Measurements from ENCODE around the gene GET4. TPM values are rescaled to one million over a fixed set of nuclear protein-coding genes. Genes with fewer than 3 reads are reported as not detected.
"Not testable (repeated sequence)": the region's sequence is repeated elsewhere in the genome, so short reads cannot be mapped to it uniquely, and the experiment has no call there.

Gene GET4
- total RNA-seq, 2 donors from 2014 or later, result 42.8 to 44.5 TPM

DNA sequence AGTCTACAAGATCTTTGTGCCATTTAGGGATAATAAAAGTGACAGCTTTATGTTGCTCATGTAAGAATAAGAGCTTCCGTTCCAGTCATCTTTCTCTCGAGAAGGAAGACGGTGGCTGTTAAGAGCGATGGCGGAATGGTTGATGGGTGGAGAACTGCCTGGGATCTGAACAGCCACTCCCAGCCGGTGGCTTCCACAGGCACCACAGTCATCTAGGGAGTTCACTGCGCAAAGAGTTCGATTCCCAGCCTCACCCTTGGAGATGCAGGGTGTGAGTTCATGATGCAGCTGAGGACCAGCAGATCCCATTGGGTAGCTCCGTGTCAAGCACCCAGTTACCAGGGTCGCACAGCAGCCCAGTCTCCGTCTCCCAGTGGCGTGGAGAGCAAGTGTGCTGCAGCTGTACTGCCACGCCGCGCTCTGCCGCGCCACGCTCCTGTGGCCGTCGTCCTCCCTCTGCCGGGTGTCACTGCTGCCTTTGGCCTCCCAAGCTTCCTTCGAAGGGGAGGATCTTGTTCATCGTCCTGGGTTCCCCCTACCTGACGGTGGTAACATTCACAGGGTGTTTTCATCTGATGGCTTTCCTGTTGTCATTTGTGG, 36.3 kb upstream of the GET4 start:
- no peak overlapping the region for H3K27ac Mint-ChIP-seq
- H3K36me3 Mint-ChIP-seq, result no peaks in the 10 kb centered on the region
- ATAC-seq (no peak), DNase-seq (ENCODE audit: low spot score) (no peak)
- no peak overlapping the region for H3K4me3 Mint-ChIP-seq
- no peaks in the 10 kb centered on the region for H3K27me3 Mint-ChIP-seq
- no peaks in the 10 kb centered on the region for H3K9me3 Mint-ChIP-seq
- peaks cover 0 to 11% of the 10 kb centered on the region in 2 donors for H3K4me1 Mint-ChIP-seq (ENCODE audit: low read depth in 2 of 2)

DNA sequence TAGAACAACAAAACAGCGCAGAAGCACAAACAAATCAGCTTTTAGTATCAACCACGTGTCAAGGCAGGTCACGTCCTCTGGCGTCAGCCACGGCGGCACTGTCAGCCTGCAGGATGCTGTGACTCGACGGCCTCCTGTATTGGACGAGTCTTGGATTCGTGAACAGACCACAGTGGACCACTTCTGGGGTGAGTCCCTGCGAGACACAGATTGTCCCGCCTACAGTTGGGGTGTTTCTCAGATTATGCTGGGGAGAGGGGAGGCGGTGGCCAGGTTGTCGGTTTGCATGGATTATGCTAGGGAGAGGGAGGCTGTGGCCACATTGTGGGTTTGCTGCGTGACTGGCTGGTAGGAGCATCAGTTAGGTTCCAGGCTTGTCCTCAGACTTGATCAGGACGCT, 34.4 kb upstream of the GET4 start:
- no peaks in the 10 kb centered on the region for H3K36me3 Mint-ChIP-seq
- peaks cover 0 to 2% of the 10 kb centered on the region in 2 donors for H3K4me1 Mint-ChIP-seq (ENCODE audit: low read depth in 2 of 2)
- no peak for DNase-seq (ENCODE audit: low spot score)
- H3K4me3 Mint-ChIP-seq, result no peak overlapping the region
- no peak overlapping the region for H3K27ac Mint-ChIP-seq
- no peaks in the 10 kb centered on the region for H3K9me3 Mint-ChIP-seq
- ATAC-seq, result no peak
- no peaks in the 10 kb centered on the region for H3K27me3 Mint-ChIP-seq

DNA sequence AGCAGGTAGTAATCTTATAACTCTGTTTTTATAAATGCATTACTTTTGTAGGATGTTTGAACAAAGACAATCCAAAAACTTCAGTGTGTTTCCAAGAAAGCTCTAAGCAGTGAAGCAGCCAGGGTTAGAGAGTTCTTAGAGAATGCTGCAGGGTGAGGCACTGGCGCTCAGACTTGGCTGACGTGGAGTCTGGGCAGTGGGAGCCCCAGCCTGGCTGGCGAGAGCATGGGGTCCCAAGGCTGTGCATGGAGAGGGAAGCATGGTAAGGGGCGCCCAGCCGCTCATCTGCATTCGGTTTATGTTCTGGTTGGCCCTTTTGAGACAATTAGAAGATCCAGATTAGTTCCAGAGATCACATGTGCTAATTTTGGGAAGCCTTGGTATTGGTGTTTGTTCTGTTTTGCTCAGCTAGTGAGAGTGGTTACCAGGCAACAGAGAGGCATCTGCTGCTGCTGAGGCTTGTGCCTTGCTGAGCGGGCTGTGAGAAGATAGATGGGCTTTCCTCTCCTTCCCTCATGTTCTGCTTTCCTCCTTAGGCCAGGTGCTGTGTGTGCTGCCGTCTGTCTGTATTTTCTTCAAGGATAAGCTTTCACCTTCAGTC, 33.8 kb upstream of the GET4 start:
- Mint-ChIP-seq H3K4me3 (no peak overlapping the region), H3K4me1 (ENCODE audit: low read depth in 2 of 2) (peaks cover 0 to 2% of the 10 kb centered on the region in 2 donors), H3K27me3 (no peaks in the 10 kb centered on the region), H3K9me3 (no peaks in the 10 kb centered on the region), H3K36me3 (no peaks in the 10 kb centered on the region), H3K27ac (no peak overlapping the region)
- no peak for DNase-seq (ENCODE audit: low spot score)
- no peak for ATAC-seq

DNA sequence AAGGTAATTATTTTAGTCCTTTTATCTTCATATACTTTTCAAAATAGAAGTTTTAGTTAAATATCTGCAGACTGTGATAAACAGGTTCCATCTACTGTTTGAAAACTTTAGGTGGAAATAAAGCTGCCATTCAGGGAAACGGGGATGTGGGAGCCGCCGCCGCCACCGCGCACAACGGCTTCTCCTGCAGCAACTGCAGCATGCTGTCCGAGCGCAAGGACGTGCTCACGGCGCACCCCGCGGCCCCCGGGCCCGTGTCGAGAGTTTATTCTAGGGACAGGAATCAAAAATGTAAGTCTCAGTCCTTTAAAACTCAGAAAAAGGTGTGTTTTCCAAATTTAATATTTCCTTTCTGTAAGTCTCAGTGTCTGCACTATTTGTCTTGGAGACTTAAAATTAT, 33.1 kb upstream of the GET4 start:
- H3K9me3 Mint-ChIP-seq, result no peaks in the 10 kb centered on the region
- DNase-seq (ENCODE audit: low spot score) (no peak), ATAC-seq (no peak)
- H3K27me3 Mint-ChIP-seq, result no peaks in the 10 kb centered on the region
- H3K4me1 Mint-ChIP-seq (ENCODE audit: low read depth in 2 of 2), result peaks cover 0 to 2% of the 10 kb centered on the region in 2 donors
- H3K36me3 Mint-ChIP-seq, result no peaks in the 10 kb centered on the region
- H3K27ac Mint-ChIP-seq, result no peak overlapping the region
- no peak overlapping the region for H3K4me3 Mint-ChIP-seq

DNA sequence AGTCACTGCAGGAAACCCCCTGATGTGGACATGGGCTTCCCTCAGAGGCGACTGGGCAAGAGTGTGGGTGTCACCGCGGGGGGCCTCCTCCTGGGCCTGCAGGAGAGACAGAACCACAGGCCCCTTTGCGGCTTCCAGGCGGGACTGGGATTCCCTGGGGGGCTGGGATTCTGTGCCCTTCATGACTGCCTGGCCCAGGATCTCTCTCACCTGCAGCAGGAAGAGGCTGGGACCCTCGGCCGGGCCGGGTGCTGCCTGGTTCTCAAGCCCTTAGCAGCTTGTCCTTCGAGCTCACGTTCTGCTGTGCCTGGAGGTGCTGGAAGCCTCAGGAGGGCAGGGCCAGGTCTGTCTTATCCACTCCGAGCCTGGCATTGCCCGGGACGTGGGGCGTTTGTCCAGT, 32.3 kb upstream of the GET4 start:
- Mint-ChIP-seq H3K9me3 (no peaks in the 10 kb centered on the region), H3K4me1 (ENCODE audit: low read depth in 2 of 2) (peaks cover 0 to under 1% of the 10 kb centered on the region in 2 donors), H3K27ac (no peak overlapping the region), H3K36me3 (no peaks in the 10 kb centered on the region), H3K4me3 (no peak overlapping the region), H3K27me3 (no peaks in the 10 kb centered on the region)
- no peak for ATAC-seq
- DNase-seq (ENCODE audit: low spot score), result no peak

- ATAC-seq, result no peak
- H3K27me3 Mint-ChIP-seq, result no peaks in the 10 kb centered on the region
- DNase-seq (ENCODE audit: low spot score), result no peak
- no peak overlapping the region for H3K27ac Mint-ChIP-seq
- no peak overlapping the region for H3K4me3 Mint-ChIP-seq
- H3K36me3 Mint-ChIP-seq, result no peaks in the 10 kb centered on the region
- H3K4me1 Mint-ChIP-seq (ENCODE audit: low read depth in 2 of 2), result no peaks in the 10 kb centered on the region
- no peaks in the 10 kb centered on the region for H3K9me3 Mint-ChIP-seq
These were observed 31.8 kb upstream of the GET4 start for GRCh38 chr7:844514-844913.

DNA sequence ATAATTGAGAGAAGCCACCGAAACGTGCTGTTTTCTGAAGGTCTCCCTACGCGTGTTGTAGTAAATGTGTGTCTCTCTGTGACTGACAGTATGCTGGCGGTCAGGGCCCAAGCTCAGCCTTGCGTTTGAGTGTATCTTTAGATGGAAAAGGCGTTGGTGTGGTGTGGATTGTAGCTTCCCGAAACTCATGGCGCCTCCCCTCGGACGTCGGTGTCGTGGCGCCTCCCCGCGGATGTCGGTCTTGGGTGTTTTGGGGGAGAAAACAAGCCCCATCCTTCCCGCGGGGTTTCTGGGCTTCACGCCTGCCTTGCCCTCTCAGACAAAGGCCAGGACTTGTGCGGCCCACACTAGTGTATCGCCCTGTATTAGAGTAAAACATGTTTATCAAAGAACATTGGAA, 31.3 kb upstream of the GET4 start:
- DNase-seq (ENCODE audit: low spot score), result no peak
- Mint-ChIP-seq H3K9me3 (no peaks in the 10 kb centered on the region), H3K4me1 (ENCODE audit: low read depth in 2 of 2) (no peaks in the 10 kb centered on the region), H3K4me3 (no peak overlapping the region), H3K36me3 (no peaks in the 10 kb centered on the region), H3K27me3 (no peaks in the 10 kb centered on the region), H3K27ac (no peak overlapping the region)
- no peak for ATAC-seq

GRCh38 chr7:845731-846130, 30.6 kb upstream of the GET4 start:
- no peak overlapping the region for H3K4me3 Mint-ChIP-seq
- no peaks in the 10 kb centered on the region for H3K9me3 Mint-ChIP-seq
- no peak overlapping the region for H3K27ac Mint-ChIP-seq
- no peaks in the 10 kb centered on the region for H3K27me3 Mint-ChIP-seq
- DNase-seq (ENCODE audit: low spot score), result no peak
- H3K36me3 Mint-ChIP-seq, result no peaks in the 10 kb centered on the region
- ATAC-seq, result no peak
- no peaks in the 10 kb centered on the region for H3K4me1 Mint-ChIP-seq (ENCODE audit: low read depth in 2 of 2)

DNA sequence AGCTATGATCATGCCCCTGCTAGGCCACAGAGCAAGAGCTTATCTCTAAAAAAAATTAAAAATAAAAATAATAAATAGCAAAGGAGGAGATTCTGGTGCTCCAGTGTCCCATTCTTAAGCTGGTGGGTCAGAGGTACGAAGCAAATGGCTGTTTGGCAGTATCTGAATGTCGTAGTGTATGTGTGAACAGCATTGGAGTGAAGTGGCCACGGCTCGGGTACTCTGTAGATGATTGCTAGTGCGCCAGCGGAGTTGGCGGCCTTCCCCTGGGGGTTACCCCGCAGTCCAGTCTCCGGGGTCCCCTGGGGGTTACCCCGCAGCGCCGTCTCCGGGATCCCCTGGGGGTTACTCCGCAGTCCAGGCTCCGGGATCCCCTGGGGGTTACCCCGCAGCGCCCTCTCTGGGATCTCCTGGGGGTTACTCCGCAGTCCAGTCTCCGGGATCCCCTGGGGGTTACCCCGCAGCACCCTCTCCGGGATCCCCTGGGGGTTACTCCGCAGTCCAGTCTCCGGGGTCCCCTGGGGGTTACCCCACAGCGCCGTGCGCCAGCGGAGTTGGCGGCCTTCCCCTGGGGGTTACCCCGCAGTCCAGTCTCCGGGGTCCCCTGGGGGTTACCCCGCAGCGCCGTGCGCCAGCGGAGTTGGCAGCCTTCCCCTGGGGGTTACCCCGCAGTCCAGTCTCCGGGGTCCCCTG, 29.2 kb upstream of the GET4 start:
- H3K36me3 Mint-ChIP-seq; H3K4me3 Mint-ChIP-seq; H3K9me3 Mint-ChIP-seq; H3K4me1 Mint-ChIP-seq (ENCODE audit: low read depth in 2 of 2); ATAC-seq; H3K27ac Mint-ChIP-seq; H3K27me3 Mint-ChIP-seq; DNase-seq (ENCODE audit: low spot score): not testable (repeated sequence)

DNA sequence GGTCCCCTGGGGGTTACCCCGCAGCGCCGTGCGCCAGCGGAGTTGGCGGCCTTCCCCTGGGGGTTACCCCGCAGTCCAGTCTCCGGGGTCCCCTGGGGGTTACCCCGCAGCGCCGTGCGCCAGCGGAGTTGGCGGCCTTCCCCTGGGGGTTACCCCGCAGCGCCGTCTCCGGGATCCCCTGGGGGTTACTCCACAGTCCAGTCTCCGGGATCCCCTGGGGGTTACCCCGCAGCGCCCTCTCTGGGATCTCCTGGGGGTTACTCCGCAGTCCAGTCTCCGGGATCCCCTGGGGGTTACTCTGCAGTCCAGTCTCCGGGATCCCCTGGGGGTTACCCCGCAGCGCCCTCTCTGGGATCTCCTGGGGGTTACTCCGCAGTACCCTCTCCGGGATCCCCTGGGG, 28.6 kb upstream of the GET4 start:
- H3K4me1 Mint-ChIP-seq (ENCODE audit: low read depth in 2 of 2); H3K27ac Mint-ChIP-seq; ATAC-seq; DNase-seq (ENCODE audit: low spot score); H3K36me3 Mint-ChIP-seq; H3K9me3 Mint-ChIP-seq; H3K27me3 Mint-ChIP-seq; H3K4me3 Mint-ChIP-seq: not testable (repeated sequence)

DNA sequence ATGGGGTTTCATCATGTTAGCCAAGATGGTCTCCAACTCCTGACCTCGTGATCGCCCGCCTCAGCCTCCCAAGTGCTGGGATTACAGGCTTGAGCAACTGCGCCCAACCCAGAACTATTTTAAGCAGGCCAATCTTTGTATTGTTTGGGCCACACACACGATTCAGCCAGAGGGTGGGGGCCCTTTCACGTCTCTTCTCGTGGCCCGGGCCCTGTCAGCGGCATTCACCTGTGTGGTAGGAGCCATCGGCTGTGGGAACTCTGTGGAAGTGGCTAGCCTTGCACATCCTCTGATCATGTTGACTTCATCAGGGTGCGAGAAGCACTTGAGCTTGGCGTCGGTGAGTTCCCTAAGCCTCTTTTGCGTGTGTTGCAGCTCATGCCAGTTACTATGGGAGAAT, 27.2 kb upstream of the GET4 start:
- Mint-ChIP-seq H3K27me3 (no peaks in the 10 kb centered on the region), H3K27ac (no peak overlapping the region), H3K36me3 (no peaks in the 10 kb centered on the region)

DNA sequence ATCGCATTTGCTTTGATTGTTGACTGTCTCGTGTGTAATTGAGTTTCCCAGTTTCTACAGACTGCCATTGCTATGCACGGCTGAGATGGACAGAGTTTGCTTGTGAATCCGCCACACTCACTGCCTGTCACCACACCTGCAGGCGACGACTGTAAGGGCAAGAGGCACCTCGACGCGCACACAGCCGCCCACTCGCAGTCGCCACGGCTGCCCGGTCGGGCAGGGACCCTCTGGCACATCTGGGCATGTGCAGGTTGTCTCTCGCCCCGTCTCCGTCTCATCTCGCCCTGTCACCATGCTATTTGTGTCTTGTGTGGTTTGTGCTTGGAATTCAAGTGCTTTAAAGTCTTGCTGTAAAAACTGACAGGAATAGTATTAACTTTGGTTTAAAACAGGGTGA, 26.6 kb upstream of the GET4 start:
- H3K9me3 Mint-ChIP-seq, result no peaks in the 10 kb centered on the region
- ATAC-seq (no peak), DNase-seq (ENCODE audit: low spot score) (no peak)
- no peaks in the 10 kb centered on the region for H3K27me3 Mint-ChIP-seq
- H3K4me3 Mint-ChIP-seq, result no peak overlapping the region
- no peaks in the 10 kb centered on the region for H3K4me1 Mint-ChIP-seq (ENCODE audit: low read depth in 2 of 2)
- H3K36me3 Mint-ChIP-seq, result no peaks in the 10 kb centered on the region
- H3K27ac Mint-ChIP-seq, result no peak overlapping the region

More for the DNA sequence above, 27.2 kb upstream of the GET4 start:
- Mint-ChIP-seq H3K4me1 (ENCODE audit: low read depth in 2 of 2) (no peaks in the 10 kb centered on the region), H3K4me3 (no peak overlapping the region), H3K9me3 (no peaks in the 10 kb centered on the region)
- no peak for ATAC-seq
- DNase-seq (ENCODE audit: low spot score), result no peak

DNA sequence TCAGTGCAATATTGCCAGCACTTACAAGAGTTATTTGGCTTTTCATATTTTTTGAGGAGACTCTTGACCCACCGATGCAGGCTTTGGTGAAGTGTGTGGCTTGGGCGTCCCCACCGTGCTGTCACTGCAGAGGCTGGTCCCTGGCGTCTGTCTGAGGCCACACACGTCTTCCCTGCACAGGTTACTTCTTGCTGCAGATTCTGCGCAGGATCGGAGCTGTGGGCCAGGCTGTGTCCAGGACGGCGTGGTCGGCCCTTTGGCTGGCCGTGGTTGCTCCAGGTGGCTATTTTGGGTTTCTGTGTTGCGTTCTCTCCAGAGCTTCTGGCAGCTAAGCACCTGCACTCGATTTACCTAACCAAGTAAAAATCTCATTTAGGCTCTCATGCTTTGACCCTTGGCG, 25.1 kb upstream of the GET4 start:
- Mint-ChIP-seq H3K4me3 (no peak overlapping the region), H3K27me3 (no peaks in the 10 kb centered on the region), H3K36me3 (no peaks in the 10 kb centered on the region), H3K9me3 (no peaks in the 10 kb centered on the region), H3K27ac (no peak overlapping the region), H3K4me1 (ENCODE audit: low read depth in 2 of 2) (no peaks in the 10 kb centered on the region)
- no peak for ATAC-seq
- no peak for DNase-seq (ENCODE audit: low spot score)

DNA sequence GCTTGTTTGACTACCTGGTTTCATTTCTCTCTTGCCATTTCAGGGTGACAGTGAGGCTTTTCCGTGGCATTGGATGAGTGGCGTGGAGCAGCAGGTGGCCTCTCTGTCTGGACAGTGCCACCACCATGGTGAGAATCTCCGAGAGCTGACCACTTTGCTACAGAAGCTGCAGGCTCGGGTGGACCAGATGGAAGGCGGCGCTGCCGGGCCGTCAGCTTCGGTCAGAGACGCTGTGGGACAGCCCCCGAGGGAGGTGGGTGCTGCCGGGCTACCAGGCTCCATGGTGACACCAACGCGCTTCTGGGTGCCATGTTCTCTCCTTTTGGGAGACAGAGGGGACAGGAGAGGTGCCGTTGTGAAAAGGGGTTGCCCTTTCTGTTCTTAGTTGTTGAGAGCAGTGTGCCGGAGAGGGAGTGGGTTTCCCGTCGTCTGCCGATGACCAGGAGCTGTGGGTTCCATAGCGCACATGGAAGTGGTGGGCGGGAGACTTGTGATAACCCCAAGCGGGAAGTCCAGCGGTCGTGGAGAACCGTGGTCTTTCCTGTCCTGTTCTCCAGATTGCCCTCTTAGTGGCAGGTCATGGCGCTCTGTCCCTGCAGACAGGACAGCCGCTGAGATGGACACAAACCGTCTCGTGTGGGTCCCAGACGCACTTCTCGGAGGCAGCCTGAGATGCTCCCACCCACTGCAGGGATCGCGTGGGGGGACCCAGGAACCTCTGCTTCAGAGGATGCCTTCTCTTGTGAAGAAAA, 22.8 kb upstream of the GET4 start:
- H3K4me1 Mint-ChIP-seq (ENCODE audit: low read depth in 2 of 2), result no peaks in the 10 kb centered on the region
- no peak overlapping the region for H3K27ac Mint-ChIP-seq
- no peak overlapping the region for H3K4me3 Mint-ChIP-seq
- H3K9me3 Mint-ChIP-seq, result no peaks in the 10 kb centered on the region
- DNase-seq (ENCODE audit: low spot score) (no peak), ATAC-seq (no peak)
- no peaks in the 10 kb centered on the region for H3K27me3 Mint-ChIP-seq
- H3K36me3 Mint-ChIP-seq, result no peaks in the 10 kb centered on the region
